ENCODE measurements around the gene ITPKC. TPM values are rescaled to one million over a fixed set of nuclear protein-coding genes. Genes with fewer than 3 reads are reported as not detected.
"Not testable (repeated sequence)": the region's sequence is repeated elsewhere in the genome, so short reads cannot be mapped to it uniquely, and the experiment has no call there.

ITPKC gene
- total RNA-seq, 1 donor: 6.7 TPM

- Histone ChIP-seq H3K27me3 (ENCODE audit: insufficient read depth, low read length) (no peaks in the 10 kb centered on the region), H3K9me3 (ENCODE audit: low read depth, low read length) (no peaks in the 10 kb centered on the region), H3K4me1 (ENCODE audit: insufficient read depth, low read length) (peaks cover 58% of the 10 kb centered on the region), H3K4me3 (ENCODE audit: low read length) (no peak overlapping the region)
Measured at GRCh38 chr19:40754611-40755247, 37.8 kb downstream of the ITPKC start.

- Histone ChIP-seq H3K4me1 (ENCODE audit: insufficient read depth, low read length) (peaks cover 53% of the 10 kb centered on the region), H3K4me3 (ENCODE audit: low read length) (no peak overlapping the region), H3K27me3 (ENCODE audit: insufficient read depth, low read length) (no peaks in the 10 kb centered on the region), H3K9me3 (ENCODE audit: low read depth, low read length) (no peaks in the 10 kb centered on the region)
Measured at GRCh38 chr19:40755248-40755624, 38.3 kb downstream of the ITPKC start.

DNA sequence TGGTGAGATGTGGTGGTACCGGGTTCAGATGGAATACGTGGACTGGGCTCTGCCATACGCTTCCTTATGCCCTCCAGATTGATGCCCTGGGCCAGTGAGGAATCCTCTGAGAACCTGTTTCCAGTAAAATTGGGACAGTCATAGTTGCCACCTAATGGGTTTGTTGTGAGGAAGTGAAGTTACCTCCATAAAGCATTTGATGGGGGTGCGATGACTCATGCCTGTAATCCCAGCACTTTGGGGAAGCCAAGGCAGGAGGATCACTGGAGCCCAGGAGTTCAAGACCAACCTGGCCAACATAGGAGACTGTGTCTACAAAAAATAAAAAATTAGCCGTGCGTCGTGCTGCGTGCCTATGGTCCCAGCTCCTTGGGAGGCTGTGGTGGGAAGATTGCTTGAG lies 38.9 kb downstream of the ITPKC start:
- no peaks in the 10 kb centered on the region for H3K27me3 ChIP-seq (ENCODE audit: insufficient read depth, low read length)
- H3K4me1 ChIP-seq (ENCODE audit: insufficient read depth, low read length): peaks cover 53% of the 10 kb centered on the region
- H3K4me3 ChIP-seq (ENCODE audit: low read length): no peak overlapping the region
- H3K9me3 ChIP-seq (ENCODE audit: low read depth, low read length): no peaks in the 10 kb centered on the region

DNA sequence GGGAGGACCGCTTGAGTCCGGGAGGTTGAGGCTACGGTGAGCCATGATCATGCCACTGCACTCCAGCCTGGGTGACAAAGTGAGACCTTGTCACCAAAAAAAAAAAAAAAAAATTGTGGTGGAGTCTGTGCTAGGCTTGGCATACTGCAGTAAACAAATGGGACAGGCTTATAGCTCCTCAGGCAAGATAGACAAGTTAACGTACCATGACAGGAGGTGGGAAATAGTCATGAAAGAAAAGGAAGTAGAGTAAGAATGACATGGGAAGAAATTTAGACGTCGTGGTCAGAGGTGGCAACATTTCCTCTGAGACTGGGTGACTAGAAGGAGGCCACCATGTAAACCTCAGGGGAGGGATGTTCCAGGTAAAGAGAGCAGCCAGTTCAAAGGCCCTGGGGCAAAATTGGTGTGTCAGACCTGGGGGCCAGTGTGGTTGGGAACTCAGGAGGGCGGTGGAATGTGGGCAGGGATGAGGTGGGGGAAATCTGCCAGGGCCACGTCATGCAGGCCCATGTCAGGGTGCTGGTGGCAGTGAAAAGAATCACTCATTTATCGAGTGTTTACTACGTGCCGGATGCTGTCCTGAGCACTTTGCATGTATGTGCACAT lies 39.7 kb downstream of the ITPKC start:
- peaks cover 53% of the 10 kb centered on the region for H3K4me1 ChIP-seq (ENCODE audit: insufficient read depth, low read length)
- no peak overlapping the region for H3K4me3 ChIP-seq (ENCODE audit: low read length)
- no peaks in the 10 kb centered on the region for H3K27me3 ChIP-seq (ENCODE audit: insufficient read depth, low read length)
- no peaks in the 10 kb centered on the region for H3K9me3 ChIP-seq (ENCODE audit: low read depth, low read length)

DNA sequence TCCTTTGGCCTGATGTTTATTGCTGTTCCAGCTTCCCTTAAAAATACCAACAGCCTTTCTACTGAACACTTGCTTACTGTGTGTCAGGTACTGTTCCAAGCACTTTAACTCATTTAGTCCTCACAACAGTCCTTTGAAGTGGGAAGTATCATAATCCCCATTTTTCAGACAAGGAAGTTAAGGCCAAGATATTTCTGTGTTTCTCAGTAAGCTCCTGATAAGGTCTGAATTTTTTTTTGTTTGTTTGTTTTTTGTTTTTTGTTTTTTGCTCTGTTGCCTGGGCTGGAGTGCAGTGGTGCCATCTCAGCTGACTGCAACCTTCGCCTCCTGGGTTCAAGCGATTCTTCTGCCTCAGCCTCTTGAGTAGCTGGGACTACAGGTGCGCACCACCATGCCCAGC lies 41.6 kb downstream of the ITPKC start:
- Histone ChIP-seq H3K4me3 (ENCODE audit: low read length) (no peak overlapping the region), H3K4me1 (ENCODE audit: insufficient read depth, low read length) (peaks cover 37% of the 10 kb centered on the region), H3K9me3 (ENCODE audit: low read depth, low read length) (no peaks in the 10 kb centered on the region), H3K27me3 (ENCODE audit: insufficient read depth, low read length) (no peaks in the 10 kb centered on the region)

GRCh38 chr19:40759352-40759751 lies 42.4 kb downstream of the ITPKC start:
- Histone ChIP-seq H3K27me3 (ENCODE audit: insufficient read depth, low read length) (no peaks in the 10 kb centered on the region), H3K9me3 (ENCODE audit: low read depth, low read length) (no peaks in the 10 kb centered on the region), H3K4me3 (ENCODE audit: low read length) (no peak overlapping the region), H3K4me1 (ENCODE audit: insufficient read depth, low read length) (peaks cover 29% of the 10 kb centered on the region)

DNA sequence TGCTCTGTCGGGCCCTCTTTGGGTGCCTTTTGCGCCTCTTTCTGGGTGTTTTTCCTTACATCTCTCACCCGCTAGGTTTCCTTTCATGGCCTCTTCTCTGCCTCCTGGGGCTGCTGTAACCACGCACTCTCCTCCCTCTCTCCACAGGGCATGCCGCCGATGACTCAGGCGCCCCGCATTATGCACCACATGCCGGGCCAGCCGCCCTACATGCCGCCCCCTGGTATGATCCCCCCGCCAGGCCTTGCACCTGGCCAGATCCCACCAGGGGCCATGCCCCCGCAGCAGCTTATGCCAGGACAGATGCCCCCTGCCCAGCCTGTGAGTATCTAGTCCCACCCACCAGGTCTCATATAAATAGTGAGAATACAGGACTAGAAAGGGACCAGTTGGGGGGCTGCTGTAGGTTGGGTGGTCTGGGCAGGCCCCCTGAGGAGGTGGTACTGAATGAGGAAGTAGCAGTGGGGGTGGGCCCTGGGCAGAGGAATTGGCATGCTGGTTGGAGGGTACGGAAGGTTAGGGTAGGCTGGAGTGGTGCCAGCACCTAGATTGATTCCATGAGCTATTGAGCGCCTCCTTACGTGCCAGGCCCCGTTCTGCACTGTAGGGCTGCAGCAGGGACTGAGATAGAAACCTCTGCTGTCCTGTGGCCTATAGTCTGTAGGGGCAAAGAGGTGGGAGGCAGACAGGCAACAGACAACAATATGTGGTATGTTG lies 46.0 kb downstream of the ITPKC start:
- no peaks in the 10 kb centered on the region for H3K9me3 ChIP-seq (ENCODE audit: low read depth, low read length)
- no peaks in the 10 kb centered on the region for H3K27me3 ChIP-seq (ENCODE audit: insufficient read depth, low read length)
- peaks cover 9% of the 10 kb centered on the region for H3K4me1 ChIP-seq (ENCODE audit: insufficient read depth, low read length)
- no peak overlapping the region for H3K4me3 ChIP-seq (ENCODE audit: low read length)

DNA sequence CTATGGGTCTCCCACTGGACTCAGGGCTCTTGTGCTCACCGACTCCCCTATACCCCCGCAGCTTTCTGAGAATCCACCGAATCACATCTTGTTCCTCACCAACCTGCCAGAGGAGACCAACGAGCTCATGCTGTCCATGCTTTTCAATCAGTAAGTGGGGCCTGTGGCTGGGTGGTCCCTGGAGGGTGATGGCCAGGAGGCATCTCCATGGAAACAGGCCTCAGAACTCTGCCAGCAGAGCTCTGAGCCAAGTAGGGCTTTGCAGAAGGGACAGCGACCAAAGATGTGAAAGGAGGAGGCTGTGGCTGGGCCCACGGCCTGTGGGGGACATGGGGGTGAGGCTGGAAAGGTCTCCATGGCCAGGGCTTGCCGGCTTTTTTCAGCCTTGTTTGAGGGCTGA lies 46.6 kb downstream of the ITPKC start:
- Histone ChIP-seq H3K27me3 (ENCODE audit: insufficient read depth, low read length) (no peaks in the 10 kb centered on the region), H3K9me3 (ENCODE audit: low read depth, low read length) (no peaks in the 10 kb centered on the region), H3K4me1 (ENCODE audit: insufficient read depth, low read length) (peaks cover 9% of the 10 kb centered on the region), H3K4me3 (ENCODE audit: low read length) (no peak overlapping the region)

- Histone ChIP-seq H3K4me1 (ENCODE audit: insufficient read depth, low read length) (peaks cover 9% of the 10 kb centered on the region), H3K9me3 (ENCODE audit: low read depth, low read length) (no peaks in the 10 kb centered on the region), H3K27me3 (ENCODE audit: insufficient read depth, low read length) (no peaks in the 10 kb centered on the region), H3K4me3 (ENCODE audit: low read length) (no peak overlapping the region)
Measured at GRCh38 chr19:40763963-40764362, 47.1 kb downstream of the ITPKC start.

- not testable (repeated sequence) for H3K9me3 ChIP-seq (ENCODE audit: low read depth, low read length); H3K4me1 ChIP-seq (ENCODE audit: insufficient read depth, low read length); H3K4me3 ChIP-seq (ENCODE audit: low read length); H3K27me3 ChIP-seq (ENCODE audit: insufficient read depth, low read length)
Measured at GRCh38 chr19:40766385-40766784, 49.5 kb downstream of the ITPKC start.

DNA sequence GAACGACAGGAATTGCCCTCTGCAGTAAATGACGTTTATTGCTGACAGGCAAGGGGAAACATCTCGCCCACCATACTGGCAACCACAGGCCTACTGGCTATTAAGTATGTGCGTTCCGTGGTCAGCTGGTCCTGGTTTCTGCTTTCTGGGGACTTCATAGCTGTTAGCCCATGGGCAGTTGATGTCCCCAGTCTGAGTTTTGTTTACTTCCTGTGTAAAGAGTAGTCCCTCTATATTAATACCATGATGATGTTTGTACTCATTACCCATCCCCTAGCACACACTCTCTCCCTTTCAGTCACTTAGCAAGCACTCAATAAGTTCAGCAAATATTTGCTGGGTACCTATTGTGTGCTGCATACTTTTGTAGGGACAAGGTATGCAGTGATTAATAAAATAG lies 52.0 kb downstream of the ITPKC start:
- H3K4me3 ChIP-seq (ENCODE audit: low read length): no peak overlapping the region
- H3K4me1 ChIP-seq (ENCODE audit: insufficient read depth, low read length): peaks cover 9% of the 10 kb centered on the region
- H3K27me3 ChIP-seq (ENCODE audit: insufficient read depth, low read length): no peaks in the 10 kb centered on the region
- no peaks in the 10 kb centered on the region for H3K9me3 ChIP-seq (ENCODE audit: low read depth, low read length)

DNA sequence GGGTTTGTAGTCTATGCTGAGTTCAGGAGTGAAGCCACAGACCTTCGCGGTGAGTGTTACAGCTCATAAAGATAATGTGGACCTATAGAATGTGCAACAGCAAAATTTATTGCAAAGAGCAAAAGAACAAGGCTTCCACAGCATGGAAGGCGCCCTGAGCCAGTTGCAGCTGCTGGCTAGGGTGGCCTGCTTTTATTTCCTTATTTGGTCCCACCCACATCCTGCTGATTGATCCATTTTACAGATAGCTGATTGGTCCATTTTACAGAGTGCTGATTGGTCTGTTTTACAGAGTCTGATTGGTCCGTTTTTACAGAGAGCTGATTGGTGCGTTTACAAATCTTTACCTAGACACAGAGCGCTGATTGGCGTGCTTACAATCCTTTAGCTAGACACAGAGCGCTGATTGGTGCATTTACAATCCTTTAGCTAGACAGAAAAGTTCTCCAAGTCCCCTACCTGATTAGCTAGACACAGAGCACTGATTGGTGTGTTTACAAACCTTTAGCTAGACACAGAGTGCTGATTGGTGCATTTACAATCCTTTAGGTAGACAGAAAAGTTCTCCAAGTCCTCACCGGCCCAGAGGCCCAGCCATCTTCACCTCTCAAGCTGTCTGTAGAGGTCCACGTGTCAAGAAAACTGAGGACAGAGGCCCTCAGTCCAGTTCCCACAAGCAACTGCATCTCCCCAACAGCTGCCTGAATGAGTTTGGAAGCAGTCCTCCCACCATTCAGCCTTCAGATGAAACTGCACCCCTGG lies 54.4 kb downstream of the ITPKC start:
- H3K27me3 ChIP-seq (ENCODE audit: insufficient read depth, low read length); H3K4me3 ChIP-seq (ENCODE audit: low read length); H3K4me1 ChIP-seq (ENCODE audit: insufficient read depth, low read length); H3K9me3 ChIP-seq (ENCODE audit: low read depth, low read length): not testable (repeated sequence)

DNA sequence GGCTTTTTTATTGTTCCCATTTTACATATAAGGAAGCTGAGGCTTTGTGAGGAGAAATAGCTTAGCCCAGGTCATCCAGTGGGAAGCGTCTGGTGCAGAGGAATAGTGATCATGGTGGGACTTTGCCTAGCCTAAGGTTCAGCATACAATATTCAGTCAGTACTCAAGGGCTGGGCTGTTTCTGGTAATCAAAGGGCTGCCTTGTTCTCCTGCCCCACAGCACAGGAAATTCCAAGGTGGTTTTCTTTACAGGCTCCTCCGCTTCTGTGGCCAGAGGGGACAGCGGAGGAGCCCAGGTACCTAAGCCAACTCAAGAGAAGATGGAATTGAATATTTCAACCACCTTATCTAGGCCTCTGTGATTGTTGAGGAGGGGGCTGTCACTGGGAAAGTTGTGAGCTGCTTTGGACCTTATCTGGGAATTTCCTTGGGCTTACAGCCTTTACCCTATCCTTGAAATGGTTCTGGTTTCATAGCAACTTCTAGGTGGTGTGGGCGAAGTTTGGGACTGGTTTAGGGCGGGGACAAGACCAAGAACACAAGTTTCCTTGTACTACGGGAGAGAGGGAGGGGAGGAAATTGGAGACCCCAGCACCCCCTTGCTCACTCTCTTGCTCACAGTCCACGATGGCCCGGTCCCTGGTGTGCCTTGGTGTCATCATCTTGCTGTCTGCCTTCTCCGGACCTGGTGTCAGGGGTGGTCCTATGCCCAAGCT lies 58.2 kb downstream of the ITPKC start, which contains the start of gene MIA:
Gene MIA, plus strand, starts transcription at position 606 of the 716 bp plus-strand sequence. Its CDS starts 22 bp downstream, at position 628.
- Histone ChIP-seq H3K4me3 (ENCODE audit: low read length) (no peak within 1 kb of the TSS), H3K4me1 (ENCODE audit: insufficient read depth, low read length) (peaks cover 30% of the 10 kb centered on the region), H3K27me3 (ENCODE audit: insufficient read depth, low read length) (no peaks in the 10 kb centered on the region)

DNA sequence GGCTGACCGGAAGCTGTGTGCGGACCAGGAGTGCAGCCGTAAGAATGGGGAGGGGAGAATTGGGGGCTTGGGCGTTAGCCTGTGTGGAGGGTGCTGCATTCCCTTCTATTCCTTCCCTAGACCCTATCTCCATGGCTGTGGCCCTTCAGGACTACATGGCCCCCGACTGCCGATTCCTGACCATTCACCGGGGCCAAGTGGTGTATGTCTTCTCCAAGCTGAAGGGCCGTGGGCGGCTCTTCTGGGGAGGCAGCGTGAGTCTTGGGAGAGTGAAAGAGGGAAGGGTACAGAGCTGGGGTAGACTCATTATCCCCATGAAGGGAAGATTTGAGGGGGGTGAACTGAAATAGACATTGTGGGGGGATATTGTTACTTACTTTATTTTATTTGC lies 58.7 kb downstream of the ITPKC start:
- H3K4me3 ChIP-seq (ENCODE audit: low read length): no peak overlapping the region
- H3K4me1 ChIP-seq (ENCODE audit: insufficient read depth, low read length): peaks cover 30% of the 10 kb centered on the region
- H3K9me3 ChIP-seq (ENCODE audit: low read depth, low read length): no peaks in the 10 kb centered on the region
- no peaks in the 10 kb centered on the region for H3K27me3 ChIP-seq (ENCODE audit: insufficient read depth, low read length)

More for the DNA sequence above, 58.2 kb downstream of the ITPKC start, which contains the start of gene MIA:
- no peaks in the 10 kb centered on the region for H3K9me3 ChIP-seq (ENCODE audit: low read depth, low read length)

Measured in mononuclear cell (primary cell).